Stimulated activated CD8-positive, alpha-beta memory T cell treated with anti-CD3 and anti-CD28 coated beads, Interleukin-4, amount 100 ng/mL, for 24 hours (primary cell): ENCODE measurements around the gene ADIPOR2.

Experiments
- DNase-seq: peaks from one replicate; pipeline ENCODE4 v3.0.0-alpha.2; 2020; ENCODE audit warnings: low read depth

The ADIPOR2 gene

DNA sequence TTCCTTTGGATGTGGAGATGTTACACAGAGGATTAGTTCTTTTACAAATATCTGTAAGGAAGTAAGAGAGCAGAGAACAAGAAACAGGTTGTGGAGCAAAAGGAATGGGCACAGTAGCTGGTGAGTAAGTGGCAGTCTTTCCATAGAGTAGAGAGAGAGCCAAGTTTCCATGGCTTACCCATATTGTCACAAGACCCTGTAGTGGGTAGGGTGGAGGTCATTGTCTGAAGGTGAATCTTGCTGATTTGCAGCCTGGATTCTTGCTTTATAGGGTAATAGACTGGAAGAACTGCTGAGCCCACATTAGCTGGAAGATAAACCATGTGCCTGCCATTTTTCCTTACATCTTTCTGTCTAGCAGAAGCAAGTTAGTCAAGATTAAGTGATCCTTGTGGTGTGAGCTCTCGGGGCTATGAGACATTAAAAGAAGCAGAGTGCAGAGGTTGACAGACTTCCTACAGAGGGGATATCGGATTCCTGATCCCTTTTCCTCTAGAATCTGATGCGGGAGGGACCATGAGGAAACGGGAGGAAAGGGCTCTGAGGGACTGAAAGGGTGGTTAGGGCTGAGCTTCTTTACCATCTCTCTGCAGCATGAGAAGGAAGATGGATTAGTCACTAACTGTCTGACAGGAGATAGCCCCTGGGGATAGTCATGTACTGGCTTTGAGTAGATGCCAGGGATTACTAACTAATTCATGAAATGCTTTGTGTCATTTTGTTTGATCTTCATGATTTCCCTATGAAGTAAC, 85.5 kb downstream of the ADIPOR2 start:
- no peak for DNase-seq

DNA sequence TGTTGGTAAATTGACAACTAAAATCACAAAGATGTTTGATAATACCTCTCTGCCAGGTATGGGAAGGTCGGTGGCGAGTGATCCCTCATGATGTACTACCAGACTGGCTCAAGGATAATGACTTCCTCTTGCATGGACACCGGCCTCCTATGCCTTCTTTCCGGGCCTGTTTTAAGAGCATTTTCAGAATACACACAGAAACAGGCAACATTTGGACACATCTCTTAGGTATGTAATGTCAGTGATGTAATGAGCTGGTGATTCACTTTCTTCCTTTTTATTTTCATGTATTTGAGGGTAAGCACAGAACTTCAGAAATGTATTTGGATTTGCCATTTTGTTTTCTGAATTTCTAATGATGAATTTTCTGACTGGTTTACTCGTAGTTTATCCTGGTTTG, 86.9 kb downstream of the ADIPOR2 start:
- DNase-seq, result no peak

GRCh38 chr12:1778911-1779310, 88.0 kb downstream of the ADIPOR2 start:
- no peak for DNase-seq

GRCh38 chr12:1779783-1780182, 88.9 kb downstream of the ADIPOR2 start:
- DNase-seq, result no peak

DNA sequence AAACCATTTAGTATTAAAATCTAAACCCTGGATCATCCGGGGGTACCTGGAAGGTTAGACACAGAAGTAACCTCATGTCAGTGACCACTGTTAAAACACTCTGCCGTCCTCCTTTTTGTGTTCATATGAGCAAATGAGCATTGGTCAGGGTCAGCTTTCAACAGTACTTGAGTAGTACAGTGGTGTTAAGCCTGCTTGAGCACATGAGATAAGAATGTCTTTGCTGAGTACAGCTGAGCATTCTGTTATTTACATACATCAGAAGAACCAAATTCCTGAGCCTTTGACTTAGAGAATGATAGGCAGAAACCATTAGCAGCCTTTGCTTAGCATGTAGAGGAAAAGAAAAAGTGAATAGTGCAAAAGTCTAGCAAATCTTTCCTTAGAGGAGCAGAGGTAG, 90.9 kb downstream of the ADIPOR2 start:
- DNase-seq, result no peak

DNA sequence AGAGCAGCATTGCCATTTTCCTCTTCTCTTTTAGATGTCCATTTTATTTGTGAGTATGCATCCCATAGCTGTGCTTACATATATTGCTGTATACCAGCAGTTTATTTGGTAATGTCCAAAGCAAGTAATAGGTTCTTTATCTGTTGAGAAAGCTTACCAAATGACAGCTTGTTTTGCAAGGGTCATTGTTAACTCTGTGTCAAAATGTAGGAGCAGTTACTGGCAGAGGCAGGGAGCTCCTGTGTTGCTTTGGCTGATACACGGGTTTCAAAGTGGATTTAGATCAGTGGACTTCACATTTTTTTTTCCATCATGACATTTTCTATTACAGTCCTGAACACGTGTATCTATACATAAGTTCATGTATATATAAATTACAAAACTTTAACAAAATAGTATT, 91.3 kb downstream of the ADIPOR2 start:
- DNase-seq, result no peak

- no peak for DNase-seq
These were observed 96.8 kb downstream of the ADIPOR2 start for GRCh38 chr12:1787714-1788113.

DNA sequence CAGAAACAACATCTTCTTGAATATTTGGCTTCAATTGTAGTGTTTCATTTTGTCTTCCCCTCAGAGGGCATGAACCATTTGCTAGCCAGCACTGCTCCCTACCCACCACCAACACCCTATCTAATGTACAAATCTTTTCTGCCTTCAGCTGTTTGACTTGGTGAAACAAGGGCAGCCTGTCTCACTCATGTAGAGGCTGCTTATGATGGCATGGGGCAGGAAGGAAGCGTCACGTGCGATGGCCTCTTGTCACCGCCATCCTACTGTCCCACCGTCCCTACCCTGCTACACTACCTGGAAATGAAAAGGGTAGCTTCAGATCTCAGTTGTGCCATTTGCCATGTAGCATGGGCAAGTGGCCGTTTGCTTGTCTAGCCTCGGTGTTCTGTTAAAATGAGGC, 99.6 kb downstream of the ADIPOR2 start:
- DNase-seq, result no peak

GRCh38 chr12:1791104-1791841, 100.4 kb downstream of the ADIPOR2 start:
- DNase-seq, result peak; percentile 35

- no peak for DNase-seq
These were observed 101.5 kb downstream of the ADIPOR2 start for GRCh38 chr12:1792406-1792805.

- DNase-seq, result no peak
These were observed 102.7 kb downstream of the ADIPOR2 start for GRCh38 chr12:1793426-1794210.

DNA sequence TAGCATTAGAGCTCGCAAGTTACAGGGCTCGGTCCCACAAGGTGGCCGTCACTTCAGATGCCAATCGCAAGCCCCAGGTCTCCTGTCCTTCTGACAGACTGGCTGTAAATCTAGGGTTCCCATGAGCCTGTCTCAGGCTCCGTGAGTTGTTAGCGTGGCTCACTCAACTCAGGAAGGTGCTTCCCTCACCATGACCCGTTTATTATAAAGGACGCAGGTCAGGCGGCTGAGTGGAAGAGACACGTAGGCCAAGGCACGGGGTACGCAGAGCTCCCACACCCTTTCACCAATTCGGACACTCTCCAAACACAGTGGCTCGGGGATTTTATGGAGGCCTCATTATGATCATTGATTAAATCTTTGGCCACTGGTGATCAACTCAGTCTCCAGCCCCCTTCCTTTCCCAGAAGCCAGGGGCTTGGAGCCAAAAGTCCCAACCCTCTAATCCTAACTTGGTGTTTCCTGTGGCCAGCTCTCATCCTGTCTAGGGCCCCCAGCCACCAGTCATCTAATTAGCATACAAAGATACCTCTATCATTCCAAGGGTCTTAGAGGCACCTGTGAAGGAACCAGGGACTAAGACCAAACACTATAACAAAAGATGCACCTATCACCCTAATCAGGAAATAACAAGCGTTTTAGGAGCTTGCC, 103.7 kb downstream of the ADIPOR2 start:
- DNase-seq, result no peak

DNA sequence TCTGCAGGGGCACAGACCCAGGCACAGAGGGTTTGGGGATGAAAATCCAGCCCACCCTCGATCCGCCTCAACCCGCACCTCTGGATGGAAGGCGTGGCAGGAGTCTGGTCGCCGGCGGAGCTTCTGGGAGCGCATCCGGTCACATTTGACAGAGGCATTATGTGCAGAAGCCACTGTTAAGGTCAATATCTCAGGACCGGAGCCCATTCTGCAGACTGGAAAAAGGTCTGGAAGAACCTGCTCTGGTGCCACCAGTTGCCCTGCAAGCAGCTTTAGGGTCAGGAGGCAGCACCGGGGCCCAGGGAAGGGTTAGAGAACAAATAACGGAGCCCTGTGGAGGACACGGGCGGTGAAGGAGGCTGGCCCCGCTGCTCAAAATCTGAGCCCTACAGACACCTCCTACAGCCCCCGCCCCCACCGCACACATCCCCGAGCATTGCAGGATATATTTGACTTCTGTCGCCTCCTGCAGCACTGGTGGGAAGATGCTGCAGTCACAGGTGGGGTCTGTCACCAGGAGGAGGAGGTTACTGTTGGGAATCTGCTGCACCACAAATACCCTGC, 104.4 kb downstream of the ADIPOR2 start:
- DNase-seq, result no peak

GRCh38 chr12:1795785-1796514, 105.1 kb downstream of the ADIPOR2 start:
- peak; percentile 89 for DNase-seq

- DNase-seq, result peak; percentile 24
These were observed 105.7 kb downstream of the ADIPOR2 start for GRCh38 chr12:1796515-1797010.

- peak; percentile 45 for DNase-seq
These were observed 106.4 kb downstream of the ADIPOR2 start for GRCh38 chr12:1797011-1797901.

DNA sequence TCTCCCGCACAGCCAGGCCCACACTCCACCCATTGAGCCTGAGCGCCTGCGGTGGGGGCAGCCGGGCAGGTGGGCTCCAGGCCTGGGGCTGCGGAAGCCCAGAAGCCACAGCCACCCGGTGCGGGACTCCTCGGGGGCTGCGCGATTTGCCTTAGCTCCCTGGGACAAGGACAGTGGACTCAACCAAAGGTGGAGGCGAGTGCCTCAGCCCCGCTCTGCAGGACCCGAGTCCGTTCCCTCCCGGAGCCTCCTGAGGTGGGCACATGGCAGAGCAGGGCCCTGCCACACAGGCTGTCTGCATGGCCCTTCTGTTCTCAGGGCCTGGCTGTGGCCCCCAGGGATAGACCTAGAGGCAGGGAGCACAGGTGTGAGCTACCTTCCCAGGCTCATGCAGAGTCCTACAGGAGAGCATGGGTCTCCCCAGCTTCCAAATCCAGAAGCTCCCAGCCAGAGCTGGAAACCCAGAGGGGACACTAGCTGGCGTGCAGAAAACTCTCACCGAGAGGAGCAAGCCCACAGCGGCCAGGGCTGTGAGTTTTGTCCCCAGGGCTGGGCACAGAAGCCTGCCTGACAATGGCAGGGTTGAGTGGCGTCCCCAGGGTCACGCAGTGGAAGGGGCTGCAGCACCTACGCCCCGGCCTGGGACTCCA, 107.2 kb downstream of the ADIPOR2 start:
- DNase-seq, result no peak

- DNase-seq, result no peak
These were observed 107.8 kb downstream of the ADIPOR2 start for GRCh38 chr12:1798641-1799020.

DNA sequence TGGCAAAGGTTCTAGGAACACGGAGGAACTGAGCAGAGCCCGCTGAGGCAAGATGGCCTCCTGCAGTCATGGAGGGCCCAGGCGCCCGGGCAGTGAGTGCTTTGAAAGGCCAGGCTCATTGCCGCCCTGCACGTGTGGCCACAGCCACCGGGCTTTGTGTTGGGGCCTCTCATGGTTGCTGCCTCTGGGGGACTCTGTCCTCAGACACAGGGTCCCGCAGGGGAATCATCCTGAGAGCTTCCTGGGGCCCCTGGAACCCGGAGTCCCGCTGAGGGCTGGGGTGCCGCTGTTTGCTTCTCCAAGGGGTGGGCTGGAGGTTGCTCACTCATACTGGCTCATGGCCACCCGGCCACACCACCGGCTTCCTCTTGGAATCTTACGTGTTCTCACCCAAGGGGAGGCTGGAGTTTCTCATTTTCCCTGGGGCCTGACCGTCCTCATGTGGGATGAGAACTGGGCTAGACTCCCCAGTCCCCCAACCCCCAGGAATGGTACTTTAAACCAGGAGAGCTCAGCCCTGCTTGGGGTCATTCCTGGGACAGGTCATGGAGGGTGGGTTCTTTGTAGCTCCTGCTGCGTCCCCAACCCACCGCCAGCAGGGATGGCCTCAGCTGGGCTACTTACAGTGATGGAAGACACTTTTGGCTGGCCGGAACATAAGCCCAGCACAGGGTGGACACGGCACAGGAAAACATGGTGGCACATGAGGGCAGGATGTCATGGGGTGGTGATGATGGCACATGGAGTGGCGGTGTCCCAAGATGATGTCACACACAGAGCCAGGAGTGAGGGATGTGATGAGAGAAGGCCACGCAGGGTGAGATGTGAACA, 108.4 kb downstream of the ADIPOR2 start:
- no peak for DNase-seq
